CD14-positive monocyte (primary cell): ENCODE results near the gene NR2C2AP. TPM values are rescaled to one million over a fixed set of nuclear protein-coding genes. Genes with fewer than 3 reads are reported as not detected.
"Not testable (repeated sequence)": the region's sequence is repeated elsewhere in the genome, so short reads cannot be mapped to it uniquely, and the experiment has no call there.

Experiments
- DNase-seq, 3 donors: peaks; one replicate each; pipeline ENCODE4 v3.0.0-alpha.2; 2011 to 2022
- H2AFZ ChIP-seq: 2 replicates; pipeline ENCODE4 v1.6.0; 2012; ENCODE audit warnings: mild to moderate bottlenecking, low read depth, low read length, inconsistent platforms; ENCODE audit not compliant: insufficient read depth, poor library complexity, severe bottlenecking
- H3K27ac ChIP-seq, 2 donors: 1 replicate in 1 of 2; 2 replicates in 1 of 2; pipeline ENCODE4 v1.5.1; 2012 to 2013; ENCODE audit warnings: low read length in 2 of 2, control low read depth in 1 of 2, inconsistent platforms in 1 of 2, low read depth in 1 of 2, mild to moderate bottlenecking in 1 of 2
- H3K27me3 ChIP-seq, 2 donors: one replicate each; pipeline versions ENCODE4 v1.6.0 to v1.6.1; 2011 to 2013; ENCODE audit warnings: low read length in 2 of 2; ENCODE audit not compliant: control insufficient read depth in 2 of 2, insufficient read depth in 2 of 2
- H3K36me3 ChIP-seq, 2 donors: replicated peaks in 1 of 2; 1 replicate in 1 of 2; 2 replicates in 1 of 2; pipeline versions ENCODE4 v1.5.1 to v1.6.1; 2012 to 2013; ENCODE audit warnings: low read length in 2 of 2, control low read depth in 1 of 2, inconsistent platforms in 1 of 2, mild to moderate bottlenecking in 1 of 2; ENCODE audit not compliant: insufficient read depth in 2 of 2, control insufficient read depth in 1 of 2
- H3K4me1 ChIP-seq, 2 donors: 1 replicate in 1 of 2; 2 replicates in 1 of 2; pipeline versions ENCODE4 v1.5.1 to v1.6.1; 2012 to 2013; ENCODE audit warnings: low read length in 2 of 2, control low read depth in 1 of 2, inconsistent platforms in 1 of 2, mild to moderate bottlenecking in 1 of 2, moderate library complexity in 1 of 2; ENCODE audit not compliant: insufficient read depth in 2 of 2, control insufficient read depth in 1 of 2
- H3K4me2 ChIP-seq: replicated peaks from 2 replicates; pipeline ENCODE3; 2012; ENCODE audit warnings: low read length, moderate library complexity, mild to moderate bottlenecking; ENCODE audit not compliant: poor library complexity, severe bottlenecking; ENCODE audit errors: extremely low read depth
- H3K4me3 ChIP-seq, 3 experiments: fragments of 200-600 bp in 1 of 3; sonication (generic) in 1 of 3; replicated peaks in 1 of 3; 1 replicate in 2 of 3; 2 replicates in 1 of 3; pipeline ENCODE4 v1.5.1; 2011 to 2013; ENCODE audit warnings: low read length in 3 of 3, mild to moderate bottlenecking in 3 of 3, control low read depth in 2 of 3, low read depth in 2 of 3, inconsistent platforms in 1 of 3, moderate library complexity in 1 of 3
- H3K79me2 ChIP-seq: 2 replicates; pipeline ENCODE4 v1.6.0; 2012; ENCODE audit warnings: mild to moderate bottlenecking, control low read depth, inconsistent platforms, low read length, moderate library complexity; ENCODE audit not compliant: insufficient read depth
- H3K9ac ChIP-seq: 2 replicates; pipeline ENCODE4 v1.6.0; 2017; ENCODE audit warnings: low read length, mild to moderate bottlenecking; ENCODE audit not compliant: insufficient read depth, poor library complexity, severe bottlenecking
- H3K9me3 ChIP-seq, 2 donors: replicated peaks in 1 of 2; 1 replicate in 1 of 2; 2 replicates in 1 of 2; pipeline versions ENCODE4 v1.5.1 to v1.6.1; 2012 to 2013; ENCODE audit warnings: low read length in 2 of 2, control low read depth in 1 of 2; ENCODE audit not compliant: control insufficient read depth in 1 of 2, insufficient read depth in 1 of 2
- H4K20me1 ChIP-seq: 2 replicates; pipeline ENCODE4 v1.6.0; 2012; ENCODE audit warnings: mild to moderate bottlenecking, low read length, control low read depth, moderate library complexity; ENCODE audit not compliant: insufficient read depth
- H3K27ac Mint-ChIP-seq, 7 donors: one replicate each; pipeline ENCODE4 v1.8.0; 2020; ENCODE audit warnings: mild to moderate bottlenecking in 7 of 7, mixed read lengths in 7 of 7, moderate library complexity in 6 of 7, inconsistent platforms in 2 of 7
- H3K27me3 Mint-ChIP-seq, 3 donors: one replicate each; pipeline ENCODE4 v1.8.0; 2021 to 2022; ENCODE audit warnings: low read depth in 3 of 3, mild to moderate bottlenecking in 3 of 3, mixed read lengths in 3 of 3, moderate library complexity in 3 of 3, inconsistent platforms in 1 of 3
- H3K36me3 Mint-ChIP-seq, 2 donors: one replicate each; pipeline ENCODE4 v1.8.0; 2020; ENCODE audit warnings: mixed read lengths in 2 of 2, inconsistent platforms in 1 of 2, mild to moderate bottlenecking in 1 of 2
- H3K4me1 Mint-ChIP-seq: one replicate; pipeline ENCODE4 v1.8.0; 2020; ENCODE audit warnings: mild to moderate bottlenecking, mixed read lengths
- H3K4me3 Mint-ChIP-seq, 2 donors: one replicate each; pipeline ENCODE4 v1.8.0; 2020; ENCODE audit warnings: mild to moderate bottlenecking in 2 of 2, mixed read lengths in 2 of 2, moderate library complexity in 1 of 2
- H3K9me3 Mint-ChIP-seq, 7 donors: one replicate each; pipeline ENCODE4 v1.8.0; 2020 to 2022; ENCODE audit warnings: mixed read lengths in 7 of 7, mild to moderate bottlenecking in 6 of 7, moderate library complexity in 6 of 7, inconsistent platforms in 2 of 7
- CTCF ChIP-seq: fragments of 200-600 bp; IDR thresholded peaks from one replicate; pipeline ENCODE4 v1.8.0; 2022; ENCODE audit warnings: antibody characterized with exemption, mild to moderate bottlenecking
- WGBS: methylation state at CpG from one replicate; pipeline ENCODE4 v1.1.5; 2013; ENCODE audit warnings: missing lambda C conversion rate; ENCODE audit not compliant: insufficient coverage; 5-methylcytosine and 5-hydroxymethylcytosine counted together
- intact Hi-C, 2 donors: fragments of 100-400 bp; cut with micrococcal nuclease; formaldehyde crosslinking; loops; one replicate each; pipeline versions ENCODE4 v1.15.0 to v1.15.1; 2023
- polyA plus RNA-seq, 3 donors: library from polyadenylated mRNA; depleted of rRNA in 1 of 3; unstranded in 2 of 3; stranded (reverse) in 1 of 3; fragments of 300-500 nt in 2 of 3; fragments of >200 nt in 1 of 3; fragmentation: Illumina TruSeq in 2 of 3; gene quantifications; 1 replicate in 2 of 3; 2 replicates in 1 of 3; pipeline ENCODE4 v1.2.3, GENCODE V29; 2012 to 2021

The NR2C2AP gene
- polyA plus RNA-seq, 3 donors = 6.4 to 7.8 (median 6.4) TPM

DNA sequence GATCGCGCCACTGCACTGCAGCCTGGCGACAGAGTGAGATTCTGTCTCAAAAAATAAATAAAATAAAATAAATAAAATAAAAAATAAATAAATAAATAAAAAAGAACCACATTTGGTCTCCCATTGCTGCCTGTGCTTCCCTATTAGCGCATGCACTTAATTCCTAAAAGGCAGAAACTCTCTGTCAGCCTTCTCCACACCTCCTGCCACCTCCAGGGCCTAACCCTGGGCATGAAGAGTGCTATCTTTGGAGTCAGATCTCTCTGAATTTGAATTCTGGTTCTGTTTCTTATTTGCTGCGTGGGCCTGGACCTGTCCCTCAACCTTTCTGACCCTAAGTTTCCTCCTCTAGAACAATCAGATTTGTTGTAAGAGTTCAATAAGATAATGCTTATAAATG lies 19.8 kb upstream of the NR2C2AP start:
- no peak overlapping the region for H3K4me3 ChIP-seq
- H3K9ac ChIP-seq = no peak overlapping the region
- Mint-ChIP-seq H3K9me3 (peaks cover 0 to 2% (median 0%) of the 10 kb centered on the region in 7 donors), H3K4me3 (no peak overlapping the region), H3K36me3 (no peaks in the 10 kb centered on the region), H3K4me1 (peaks cover 6% of the 10 kb centered on the region), H3K27ac (peak overlapping the region in 1 of 7 donors; percentile 31), H3K27me3 (peaks cover 26 to 46% (median 33%) of the 10 kb centered on the region in 3 donors)
- H3K36me3 ChIP-seq = no peaks in the 10 kb centered on the region
- H3K79me2 ChIP-seq = no peaks in the 10 kb centered on the region
- H3K9me3 ChIP-seq = no peaks in the 10 kb centered on the region
- no peaks in the 10 kb centered on the region for H4K20me1 ChIP-seq
- H3K27ac ChIP-seq = no peak overlapping the region
- H3K4me2 ChIP-seq = no peak overlapping the region
- no peak for DNase-seq
- TF ChIP-seq CTCF = no peak
- peaks cover 3 to 24% of the 10 kb centered on the region in 2 donors for H3K27me3 ChIP-seq
- intact Hi-C loops = no loop called here
- H3K4me1 ChIP-seq = peaks cover 8 to 12% of the 10 kb centered on the region in 2 donors
- no peak overlapping the region for H2AFZ ChIP-seq
- no CpG with 5 or more reads among the region's 5 CpGs for WGBS

DNA sequence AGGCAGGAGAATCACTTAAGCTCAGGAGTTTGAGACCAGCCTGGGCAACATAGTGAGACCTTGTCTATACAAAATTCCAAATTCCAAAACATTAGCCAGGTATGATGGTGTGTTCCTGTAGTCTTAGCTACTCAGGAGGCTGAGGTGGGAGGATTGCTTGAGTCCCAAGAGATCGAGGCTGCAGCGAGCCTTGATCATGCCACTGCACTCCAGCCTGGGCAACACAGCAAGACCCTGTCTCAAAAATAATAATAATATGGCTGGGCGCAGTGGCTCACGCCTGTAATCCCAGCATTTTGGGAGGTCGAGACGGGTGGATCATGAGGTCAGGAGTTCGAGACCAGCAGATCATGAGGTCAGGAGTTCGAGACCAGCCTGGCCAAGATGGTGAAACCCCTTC lies 17.8 kb upstream of the NR2C2AP start:
- H3K27ac Mint-ChIP-seq, H3K4me1 Mint-ChIP-seq, H3K4me2 ChIP-seq, H3K79me2 ChIP-seq, H2AFZ ChIP-seq, intact Hi-C loops, H3K9ac ChIP-seq, DNase-seq, H3K9me3 ChIP-seq, H3K36me3 ChIP-seq, H4K20me1 ChIP-seq, H3K4me3 Mint-ChIP-seq, H3K4me3 ChIP-seq, H3K27ac ChIP-seq, H3K36me3 Mint-ChIP-seq: not testable (repeated sequence)
- peaks cover 3 to 24% of the 10 kb centered on the region in 2 donors for H3K27me3 ChIP-seq
- H3K4me1 ChIP-seq = peaks cover 8 to 12% of the 10 kb centered on the region in 2 donors
- WGBS = 100% methylated on average over 2 of the region's 8 CpGs
- peaks cover 32 to 44% (median 34%) of the 10 kb centered on the region in 3 donors for H3K27me3 Mint-ChIP-seq
- peaks cover 0 to 10% (median 3%) of the 10 kb centered on the region in 7 donors for H3K9me3 Mint-ChIP-seq
